Kidney (tissue), 14 donors: ENCODE data around the gene PSIP1. TPM values are rescaled to one million over a fixed set of nuclear protein-coding genes. Genes with fewer than 3 reads are reported as not detected.

Experiments used
- DNase-seq, 5 donors: peaks; one replicate each; pipeline ENCODE4 v3.0.0-alpha.2; 2013 to 2020
- FAIRE-seq: peaks from 2 replicates; lab custom pipeline; 2012; peaks lifted over from hg19 to GRCh38; lab: Jason Lieb, UNC
- H3K27ac ChIP-seq, 2 donors: one replicate each; pipeline ENCODE4 v1.7.0; 2013; ENCODE audit warnings: low read depth in 2 of 2, low read length in 2 of 2, inconsistent platforms in 1 of 2
- H3K27me3 ChIP-seq: one replicate; pipeline ENCODE4 v1.7.1; 2013; ENCODE audit warnings: low read length, inconsistent platforms; ENCODE audit not compliant: control insufficient read depth, insufficient read depth
- H3K36me3 ChIP-seq, 3 donors: one replicate each; pipeline versions ENCODE4 v1.7.0 to v1.7.1; 2013; ENCODE audit warnings: low read length in 3 of 3, control low read depth in 1 of 3, inconsistent platforms in 1 of 3; ENCODE audit not compliant: insufficient read depth in 3 of 3, control insufficient read depth in 2 of 3
- H3K4me1 ChIP-seq, 3 donors: one replicate each; pipeline versions ENCODE4 v1.7.0 to v1.7.1; 2013; ENCODE audit warnings: low read length in 3 of 3, inconsistent platforms in 1 of 3, low read depth in 1 of 3; ENCODE audit not compliant: control insufficient read depth in 2 of 3, insufficient read depth in 2 of 3
- H3K4me3 ChIP-seq, 3 donors: one replicate each; pipeline versions ENCODE4 v1.7.0 to v1.8.1; 2013; ENCODE audit warnings: low read length in 3 of 3, control low read depth in 1 of 3, inconsistent platforms in 1 of 3
- H3K9ac ChIP-seq, 3 donors: one replicate each; pipeline versions ENCODE4 v1.7.0 to v1.7.1; 2013; ENCODE audit warnings: low read length in 3 of 3, control low read depth in 1 of 3, inconsistent platforms in 1 of 3
- H3K9me3 ChIP-seq, 3 donors: one replicate each; pipeline versions ENCODE4 v1.7.0 to v1.7.1; 2013; ENCODE audit warnings: low read length in 3 of 3, control low read depth in 1 of 3, inconsistent platforms in 1 of 3; ENCODE audit not compliant: control insufficient read depth in 2 of 3, insufficient read depth in 1 of 3
- CTCF ChIP-seq: IDR thresholded peaks from 3 replicates; pipeline ENCODE4 v1.5.1; 2012; ENCODE audit warnings: mild to moderate bottlenecking, moderate library complexity, borderline replicate concordance; ENCODE audit not compliant: insufficient read depth; ENCODE audit errors: extremely low read depth
- intact Hi-C: fragments of 100-400 bp; cut with DNase I; formaldehyde crosslinking; loops from one replicate; pipeline ENCODE4 v1.11.1; 2022
- polyA plus RNA-seq: library from polyadenylated mRNA; stranded (reverse); fragments of 350-450 nt; fragmentation: Illumina TruSeq; extraction: RNeasy Lipid Tissue Mini Kit (QIAGEN cat#74804); gene quantifications from one replicate; pipeline ENCODE4 v1.2.3, GENCODE V29; 2014; ENCODE audit warnings: low read depth, low replicate concordance; ENCODE audit not compliant: insufficient read depth
- total RNA-seq: library from RNA; stranded (reverse); fragmentation: NEBNext Ultra II Directional; extraction: Animal tissue kit (Norgen Biotek cat#: 25700); gene quantifications from one replicate; pipeline ENCODE4 v1.2.1, GENCODE V29; 2021
- donor health status: control.
- donor health status: control.
- donor health status: control.
- donor health status: control.
- donor health status: control.
- donor health status: DM: yes; HTN: yes; CAD: no.
- donor health status: Normal renal cell carcinoma (clear cell type).

PSIP1 gene
- total and polyA plus RNA-seq, 2 donors from 2014 or later, result 31.1 to 43.9 TPM

- Histone ChIP-seq H3K4me3 (no peak overlapping the region), H3K4me1 (peaks cover 0 to 3% (median 0%) of the 10 kb centered on the region in 3 donors), H3K27ac (no peak overlapping the region), H3K9me3 (no peaks in the 10 kb centered on the region), H3K36me3 (no peaks in the 10 kb centered on the region), H3K9ac (no peak overlapping the region), H3K27me3 (no peaks in the 10 kb centered on the region)
- FAIRE-seq (no peak), DNase-seq (no peak)
- TF ChIP-seq CTCF, result no peak
- intact Hi-C loops, result no loop called here
Observed at GRCh38 chr9:15512889-15513288, 2.1 kb upstream of the PSIP1 start.

GRCh38 chr9:15512204-15512603, 1.4 kb upstream of the PSIP1 start:
- H3K27me3 ChIP-seq, result no peaks in the 10 kb centered on the region
- no peak overlapping the region for H3K9ac ChIP-seq
- peaks cover 0 to 3% (median 0%) of the 10 kb centered on the region in 3 donors for H3K36me3 ChIP-seq
- TF ChIP-seq CTCF, result no peak
- FAIRE-seq (no peak), DNase-seq (no peak)
- H3K4me3 ChIP-seq, result no peak overlapping the region
- H3K27ac ChIP-seq, result no peak overlapping the region
- intact Hi-C loops, result no loop called here
- no peaks in the 10 kb centered on the region for H3K9me3 ChIP-seq
- H3K4me1 ChIP-seq, result peaks cover 0 to 3% (median 0%) of the 10 kb centered on the region in 3 donors

GRCh38 chr9:15509931-15510788, 610 bp downstream of the PSIP1 start:
- no peak for TF ChIP-seq CTCF
- intact Hi-C loops, result no loop called here
- Histone ChIP-seq H3K36me3 (peaks cover 3 to 5% (median 3%) of the 10 kb centered on the region in 3 donors), H3K9ac (peak overlapping the region; percentile 20 to 69 (median 63)), H3K27ac (peak overlapping the region; percentile 94), H3K9me3 (no peaks in the 10 kb centered on the region), H3K27me3 (no peaks in the 10 kb centered on the region), H3K4me1 (peaks cover 0 to 3% (median 0%) of the 10 kb centered on the region in 3 donors), H3K4me3 (peak overlapping the region; percentile 61 to 85 (median 78))
- DNase-seq (peak; percentile 70 to 86 (median 71)), FAIRE-seq (no peak)
